Hematopoietic multipotent progenitor cell treated with erythropoietin and hydrocortisone succinate and interleukin-3 and kit ligand, for 15 days (in vitro differentiated cells): ENCODE results near the gene TBC1D21.

Experiments
- DNase-seq: peaks from one replicate; pipeline ENCODE4 v3.0.0-alpha.2; 2015; ENCODE audit warnings: low spot score

TBC1D21 gene

DNA sequence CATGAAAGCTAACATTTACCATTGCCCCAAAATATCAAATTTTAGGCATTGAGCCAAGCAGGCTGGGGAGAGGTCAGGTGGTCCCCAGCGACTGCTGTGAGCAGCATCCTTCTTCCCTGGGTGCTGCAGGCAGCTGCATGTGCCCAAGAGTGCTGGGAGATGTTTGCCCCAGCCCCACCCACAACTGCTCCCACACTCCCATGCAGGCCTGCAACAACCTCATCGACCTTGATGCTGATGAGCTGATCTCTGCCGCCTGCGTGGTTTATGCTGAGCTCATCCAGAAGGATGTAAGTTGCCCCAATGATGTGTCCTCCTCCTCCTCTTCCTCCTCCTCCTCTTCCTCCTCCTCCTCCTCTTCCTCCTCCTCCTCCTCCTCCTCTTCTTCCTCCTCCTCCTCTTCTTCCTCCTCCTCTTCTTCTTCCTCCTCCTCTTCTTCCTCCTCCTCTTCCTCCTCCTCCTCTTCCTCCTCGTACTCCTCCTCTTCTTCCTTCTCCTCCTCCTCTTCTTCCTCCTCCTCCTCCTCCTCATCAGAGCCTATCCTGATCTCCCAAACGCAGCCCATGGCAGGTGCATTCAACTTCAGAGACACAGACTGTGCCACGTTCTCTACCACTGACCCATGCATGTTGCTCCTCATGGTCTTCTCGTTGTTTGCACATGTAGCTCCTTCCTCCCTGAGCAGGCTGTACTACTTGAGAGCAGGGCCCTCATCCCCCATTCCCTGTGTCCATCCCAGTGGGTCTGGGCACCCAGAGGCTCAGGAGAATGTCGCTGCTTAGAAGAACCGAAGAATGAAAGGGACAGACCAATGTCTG, 15.1 kb downstream of the TBC1D21 start:
- no peak for DNase-seq

GRCh38 chr15:73889053-73889761, 15.8 kb downstream of the TBC1D21 start:
- DNase-seq: no peak

- no peak for DNase-seq
Measured at GRCh38 chr15:73889762-73890124, 16.4 kb downstream of the TBC1D21 start.

- DNase-seq: no peak
Measured at GRCh38 chr15:73891328-73892315, 18.3 kb downstream of the TBC1D21 start.

DNA sequence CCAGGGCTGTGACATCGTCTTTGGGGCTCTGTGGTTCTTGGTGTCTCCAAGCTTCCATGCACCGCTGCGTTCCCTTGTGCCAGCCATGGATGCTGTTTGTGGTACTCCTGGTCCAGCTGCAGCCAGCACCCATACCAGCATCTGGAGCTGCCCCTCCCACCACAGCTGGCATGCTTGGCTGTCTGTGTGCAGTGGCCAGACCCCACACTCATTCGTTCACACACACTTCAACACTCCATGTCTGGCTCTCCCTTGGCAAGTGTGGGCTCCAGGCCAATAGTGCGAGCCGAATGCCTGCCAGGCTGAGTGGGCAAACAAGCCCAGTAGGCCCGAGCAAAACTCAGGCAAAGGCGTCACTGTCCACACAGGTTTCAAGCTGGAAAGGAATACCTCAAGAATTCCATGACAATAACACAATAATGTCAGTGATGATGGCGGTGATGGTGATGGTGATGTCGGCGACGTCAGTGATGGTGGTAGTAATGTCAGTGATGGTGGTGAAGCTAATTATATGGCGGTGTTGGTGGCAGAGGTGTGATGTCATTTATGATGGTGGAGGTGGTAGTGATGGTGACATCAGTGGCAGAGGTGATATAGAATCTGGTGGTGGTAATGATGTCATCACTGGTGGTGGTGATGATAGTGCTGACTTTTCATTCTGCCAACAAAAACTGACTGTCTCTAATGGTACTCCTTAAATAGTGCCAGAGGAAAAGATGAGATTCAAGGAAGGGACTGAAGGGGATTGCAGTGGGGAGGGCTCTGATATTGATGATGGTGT, 19.3 kb downstream of the TBC1D21 start:
- no peak for DNase-seq

DNA sequence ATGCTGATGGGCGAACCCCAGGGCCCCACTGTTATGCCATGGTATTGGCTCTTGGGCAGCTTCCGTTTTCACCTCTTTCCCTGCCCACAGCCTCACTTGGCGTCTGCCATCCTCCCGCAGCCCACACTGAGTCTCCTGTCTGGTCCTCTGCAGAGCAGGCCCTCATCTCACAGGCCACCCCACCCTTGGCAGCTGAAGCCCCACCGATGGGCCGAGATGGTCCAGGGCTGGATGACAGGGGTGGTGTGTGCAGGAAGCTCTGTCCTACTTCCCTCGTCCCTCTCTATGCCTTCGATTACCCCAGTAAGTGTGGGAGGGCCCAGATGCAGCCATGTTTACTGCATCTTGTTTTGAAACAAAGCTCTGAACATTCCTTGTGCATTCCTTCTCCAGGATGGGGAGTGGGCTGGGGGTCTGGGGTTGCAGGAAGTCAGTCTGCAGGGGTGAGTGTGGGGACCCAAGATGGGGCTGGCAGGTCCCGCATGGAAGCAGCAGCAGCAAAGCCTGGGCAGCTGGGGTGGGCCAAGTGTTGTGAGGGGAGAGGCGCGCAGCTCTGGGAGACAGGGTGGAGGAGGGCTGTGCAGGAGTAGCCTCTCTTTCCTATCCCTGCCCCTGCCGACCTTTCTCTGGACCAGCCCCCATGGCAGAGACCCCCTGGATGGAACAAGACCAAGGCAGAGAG, 20.9 kb downstream of the TBC1D21 start:
- DNase-seq: no peak

DNA sequence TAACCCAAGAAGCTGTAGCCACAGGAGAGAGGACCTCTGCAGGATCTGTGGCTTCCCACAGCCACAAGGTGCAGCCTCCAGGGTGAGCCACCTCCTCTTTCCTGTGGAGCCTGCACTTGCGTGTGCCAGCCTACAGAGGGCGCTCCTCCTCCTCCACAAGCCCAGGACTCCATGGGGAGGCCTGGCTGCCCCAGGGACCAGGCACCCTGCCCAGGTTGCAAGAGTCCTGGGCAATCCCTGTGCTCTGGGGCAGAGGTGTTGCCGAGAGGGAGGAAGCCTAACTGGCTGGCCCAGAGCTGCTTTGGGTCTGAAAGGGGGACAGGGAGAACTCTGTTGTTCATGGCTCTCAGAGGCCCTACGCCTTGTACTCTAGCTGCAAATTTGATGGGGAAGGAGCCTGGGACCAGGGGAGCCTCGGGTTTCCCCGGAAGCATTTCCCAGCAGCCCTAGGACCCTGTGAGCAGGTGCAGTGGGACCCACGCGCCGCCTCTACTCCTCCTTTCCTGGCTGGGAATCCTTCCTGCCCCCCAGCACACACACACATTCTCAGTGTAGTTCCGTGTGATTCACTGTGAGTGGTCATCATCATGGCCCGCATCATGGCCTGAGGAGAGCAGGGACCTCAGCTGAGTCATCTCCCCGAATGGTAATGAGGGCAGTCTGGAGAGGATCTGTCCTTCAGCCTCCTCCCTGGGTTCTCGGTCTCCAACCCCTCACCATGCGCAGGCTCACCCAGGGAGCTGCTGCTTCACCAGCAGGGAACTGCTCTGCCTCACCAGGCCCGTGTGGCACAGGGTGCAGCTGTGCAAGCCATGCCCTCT, 24.3 kb downstream of the TBC1D21 start:
- DNase-seq: peak; percentile 53

GRCh38 chr15:73899197-73900094, 26.1 kb downstream of the TBC1D21 start:
- no peak for DNase-seq

- DNase-seq: no peak
Measured at GRCh38 chr15:73900095-73900712, 26.8 kb downstream of the TBC1D21 start.

DNA sequence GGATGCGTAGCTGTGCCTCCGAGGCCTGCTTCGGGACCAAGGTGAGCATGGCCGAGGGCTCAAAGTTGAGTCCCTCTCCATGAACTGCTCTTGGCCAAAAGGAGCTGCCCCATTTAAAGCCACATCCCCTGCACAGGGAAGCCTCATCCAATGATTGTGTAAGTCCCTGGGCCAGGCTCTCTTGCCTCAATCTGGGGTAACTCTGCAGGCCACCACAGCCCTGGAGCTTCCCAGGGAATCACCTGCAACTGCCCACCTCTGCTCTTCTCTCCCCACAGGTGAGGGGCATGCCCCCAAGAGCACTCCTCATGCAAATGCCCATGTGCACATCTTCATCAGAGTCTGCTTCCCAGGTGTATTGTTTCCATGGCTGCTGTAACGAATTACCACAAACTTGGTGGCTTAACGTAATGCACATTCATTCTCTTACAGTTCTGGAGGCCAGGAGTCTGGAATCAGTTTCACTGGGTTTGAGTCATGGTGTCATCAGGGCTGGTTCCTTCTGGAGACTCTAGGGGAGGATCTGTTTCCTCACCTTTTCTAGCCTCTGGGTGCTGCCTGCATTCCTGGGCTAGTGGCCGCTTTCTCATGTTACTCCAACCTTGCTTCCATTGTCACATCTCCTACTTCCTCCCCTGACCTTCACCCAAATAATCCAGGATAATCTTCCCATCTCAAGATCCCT, 27.9 kb downstream of the TBC1D21 start:
- no peak for DNase-seq

- DNase-seq: no peak
Measured at GRCh38 chr15:73902121-73903020, 29.0 kb downstream of the TBC1D21 start.

- no peak for DNase-seq
Measured at GRCh38 chr15:73904026-73904815, 30.9 kb downstream of the TBC1D21 start.

GRCh38 chr15:73905225-73905827, 32.0 kb downstream of the TBC1D21 start:
- DNase-seq: no peak

DNA sequence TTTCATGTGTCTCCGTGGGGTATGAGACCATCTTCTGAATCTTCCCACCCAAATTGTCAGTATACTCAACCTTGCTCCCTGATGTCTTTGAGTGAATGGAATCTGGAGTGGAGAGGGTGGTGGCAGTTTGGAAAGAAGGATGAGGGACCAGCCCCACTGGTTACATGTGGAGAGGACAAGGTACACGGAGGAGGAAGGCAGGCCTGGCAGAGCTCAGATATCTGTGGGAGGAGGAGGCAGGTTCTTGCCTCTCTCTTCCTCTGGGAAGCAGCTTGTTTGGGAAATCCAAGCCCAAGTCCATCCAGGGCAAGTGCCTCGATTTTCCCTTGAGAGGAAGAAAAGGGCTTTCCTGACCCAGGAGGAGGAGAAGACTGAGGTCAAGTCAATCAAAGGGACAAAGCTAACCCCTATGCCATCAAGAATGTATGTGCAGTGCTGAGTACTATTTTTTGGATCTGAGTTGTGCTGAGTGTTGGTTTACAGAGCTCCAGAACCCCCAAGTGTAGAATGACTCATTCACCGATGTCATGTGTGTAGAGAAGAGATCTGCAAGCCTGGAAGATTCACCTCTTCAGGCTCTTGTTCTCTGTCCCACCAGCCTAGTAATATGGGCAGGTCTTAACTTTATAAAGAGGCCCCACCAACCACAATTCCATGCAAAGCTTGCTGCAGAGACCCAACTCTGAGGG, 33.1 kb downstream of the TBC1D21 start:
- DNase-seq: no peak

DNA sequence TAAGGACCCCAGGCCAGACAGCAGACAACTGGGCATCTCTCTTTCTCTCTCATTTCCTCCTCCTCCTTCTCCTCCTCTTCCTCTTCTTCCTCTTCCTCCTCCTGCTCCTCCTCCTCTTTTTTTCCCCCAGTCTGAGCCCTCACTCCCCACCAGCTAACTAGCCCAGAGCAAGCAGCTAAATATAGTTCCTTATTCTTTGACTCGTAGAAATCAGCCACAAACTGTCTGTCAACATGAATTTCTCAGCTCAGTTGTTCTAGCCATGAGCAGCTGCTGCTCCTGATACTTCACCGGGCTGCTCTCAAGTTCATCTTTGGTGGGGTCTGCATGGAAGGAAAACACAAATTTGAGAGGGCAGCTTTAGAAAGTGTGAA, 33.7 kb downstream of the TBC1D21 start:
- no peak for DNase-seq
